ENCODE data around the gene NINJ2.

- TF ChIP-seq EZH2 (IDR thresholded peaks at IDR 0.05; ENCODE audit: insufficient read depth, low read length) (no peak), CTCF (IDR thresholded peaks at IDR 0.05; ENCODE audit: insufficient read depth, low read depth, low read length) (no peak)
Measured at GRCh38 chr12:674272-674781, 11.1 kb upstream of the NINJ2 start.

All from astrocyte (in vitro differentiated cells and primary cell).